ENCODE measurements around the gene TLE5.

Gene TLE5

DNA sequence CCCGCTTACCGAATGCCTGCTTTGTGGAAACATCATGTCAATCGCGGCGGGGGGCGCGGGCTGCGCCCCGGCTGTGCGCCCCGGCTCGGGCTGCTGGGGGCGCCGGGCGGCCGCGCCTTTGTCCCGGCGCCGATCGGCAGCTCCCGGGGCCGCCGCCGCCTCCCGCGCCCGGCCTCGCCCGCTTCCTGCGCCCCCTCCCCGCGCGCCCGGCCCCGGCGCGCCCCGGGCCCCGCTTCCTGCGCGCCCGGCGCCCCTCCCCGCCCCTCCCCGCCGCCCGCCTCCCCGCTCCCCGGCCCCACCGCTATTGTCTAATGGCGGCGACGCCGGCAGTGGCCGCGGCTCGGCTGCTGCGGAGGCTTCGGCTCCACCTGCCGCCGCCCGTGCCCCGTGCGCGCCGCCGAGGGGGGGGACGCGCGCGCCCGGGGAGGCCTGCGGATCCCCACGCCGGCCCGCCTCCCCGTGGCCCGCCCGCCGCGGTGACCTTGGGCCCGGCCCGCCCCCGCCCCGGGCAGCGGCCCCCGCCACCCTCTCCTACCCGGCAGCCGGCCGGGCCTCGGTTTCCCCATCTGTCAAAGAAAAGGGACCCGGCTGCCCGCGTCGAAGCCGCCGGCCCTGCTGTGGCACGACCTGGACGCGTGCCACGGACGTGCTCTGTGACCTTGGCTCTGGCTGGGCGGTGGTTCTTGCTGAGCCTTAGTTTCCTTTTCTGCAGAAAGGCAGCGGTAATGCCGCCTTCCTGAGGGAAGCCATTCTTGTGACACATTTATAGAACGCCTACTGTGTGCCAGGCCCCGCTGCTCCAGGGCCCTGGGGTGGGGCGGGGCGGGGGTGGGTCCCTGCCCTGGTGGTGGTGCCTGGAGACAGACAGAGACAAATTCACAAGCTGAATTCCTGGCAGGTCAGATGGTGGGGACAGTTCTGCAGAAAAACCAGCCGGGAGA lies at the start of gene TLE5:
TSS of gene TLE5 (minus strand) at position 331 of the 941 bp plus-strand sequence. CDS start at position 36, 295 bp downstream.
- Histone ChIP-seq H3K27ac (ENCODE audit: low read length) (no peak within 1 kb of the TSS), H3K27me3 (ENCODE audit: control insufficient read depth, insufficient read depth, low read length) (no peaks in the 10 kb centered on the region), H3K36me3 (ENCODE audit: control insufficient read depth, insufficient read depth, low read length) (0 out of 2 replicates have a peak, but pooled peaks cover 2% of the 10 kb centered on the region), H3K9me3 (ENCODE audit: control insufficient read depth, insufficient read depth, low read length) (no peaks in the 10 kb centered on the region), H3K4me1 (ENCODE audit: control insufficient read depth, insufficient read depth, low read length) (no peaks in the 10 kb centered on the region; the same call in 1 of the 2 replicates), H3K4me3 (ENCODE audit: low read length) (peak within 1 kb of the TSS; percentile 62)
- no peak for DNase-seq (ENCODE audit: low read depth, low spot score)
- WGBS (ENCODE audit: insufficient coverage, insufficient read length) = no CpG with 5 or more reads among the region's 111 CpGs

DNA sequence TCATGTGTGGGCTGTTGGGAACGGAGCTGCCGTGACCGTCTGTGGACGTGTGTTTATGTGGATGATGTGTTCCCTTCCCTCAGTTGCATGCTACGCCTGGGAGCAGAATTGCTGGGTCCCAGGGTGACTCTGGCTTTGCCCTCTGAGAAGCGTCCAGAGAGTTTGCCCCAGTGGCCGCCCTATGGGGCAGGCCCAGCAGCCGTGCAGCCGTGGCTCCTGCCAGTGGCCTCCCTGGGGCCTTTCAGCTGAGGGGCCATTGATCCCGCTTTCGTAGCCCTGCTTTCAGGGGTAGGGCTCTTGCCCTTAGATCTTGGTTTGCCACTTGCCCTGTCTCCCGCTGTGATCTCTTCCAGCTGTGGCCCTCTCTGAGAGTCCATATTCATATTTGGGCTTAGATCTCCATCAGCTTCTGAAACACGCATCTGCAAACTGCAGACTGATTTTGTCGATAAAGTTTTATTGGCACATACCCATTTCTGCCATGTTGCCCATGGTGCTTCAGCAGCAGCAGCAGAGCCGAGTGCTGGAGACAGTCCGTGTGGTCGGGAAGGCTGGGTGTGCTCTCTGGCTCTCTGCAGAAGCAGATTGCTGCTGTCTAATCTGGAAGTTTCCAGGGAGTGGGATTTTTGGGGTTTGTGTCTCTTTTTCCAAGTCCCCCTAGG lies 49.4 kb upstream of the TLE5 start:
- WGBS (ENCODE audit: insufficient coverage, insufficient read length) = no CpG with 5 or more reads among the region's 17 CpGs
- Histone ChIP-seq H3K36me3 (ENCODE audit: control insufficient read depth, insufficient read depth, low read length) (peaks cover 4% of the 10 kb centered on the region; the same call in 1 of the 2 replicates), H3K27me3 (ENCODE audit: control insufficient read depth, insufficient read depth, low read length) (no peaks in the 10 kb centered on the region), H3K27ac (ENCODE audit: low read length) (no peak overlapping the region), H3K4me3 (ENCODE audit: low read length) (no peak overlapping the region), H3K4me1 (ENCODE audit: control insufficient read depth, insufficient read depth, low read length) (peaks cover 3% of the 10 kb centered on the region; the same call in 1 of the 2 replicates), H3K9me3 (ENCODE audit: control insufficient read depth, insufficient read depth, low read length) (no peaks in the 10 kb centered on the region)
- no peak for DNase-seq (ENCODE audit: low read depth, low spot score)

GRCh38 chr19:3110126-3110825 lies 48.0 kb upstream of the TLE5 start:
- Histone ChIP-seq H3K4me1 (ENCODE audit: control insufficient read depth, insufficient read depth, low read length) (peaks cover 3% of the 10 kb centered on the region; the same call in 1 of the 2 replicates), H3K27ac (ENCODE audit: low read length) (no peak overlapping the region), H3K4me3 (ENCODE audit: low read length) (no peak overlapping the region), H3K36me3 (ENCODE audit: control insufficient read depth, insufficient read depth, low read length) (peaks cover 4% of the 10 kb centered on the region; the same call in 1 of the 2 replicates), H3K9me3 (ENCODE audit: control insufficient read depth, insufficient read depth, low read length) (no peaks in the 10 kb centered on the region), H3K27me3 (ENCODE audit: control insufficient read depth, insufficient read depth, low read length) (no peaks in the 10 kb centered on the region)
- WGBS (ENCODE audit: insufficient coverage, insufficient read length) = no CpG with 5 or more reads among the region's 37 CpGs
- DNase-seq (ENCODE audit: low read depth, low spot score) = no peak

DNA sequence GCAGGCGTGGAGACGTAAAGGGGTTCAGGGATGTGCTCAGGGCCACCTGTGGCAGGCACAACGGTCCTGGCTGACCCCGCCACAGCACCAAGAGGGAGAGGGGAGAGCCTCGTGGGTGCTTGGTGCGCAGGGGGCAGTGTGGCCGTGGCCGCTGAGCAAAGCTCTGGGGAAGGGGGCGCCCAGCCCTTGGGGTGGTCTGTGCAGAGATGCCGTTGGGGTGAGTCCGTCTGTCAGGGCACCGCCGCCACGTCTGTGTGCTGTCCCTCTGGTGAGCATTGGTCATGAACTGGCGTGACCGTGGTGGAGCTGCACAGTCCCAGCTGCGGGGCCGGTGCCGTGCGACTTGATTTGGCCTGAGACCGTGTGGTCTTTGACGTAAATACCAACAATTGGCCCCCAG lies 47.2 kb upstream of the TLE5 start:
- Histone ChIP-seq H3K4me1 (ENCODE audit: control insufficient read depth, insufficient read depth, low read length) (0 out of 2 replicates have a peak, but pooled peaks cover 3% of the 10 kb centered on the region), H3K4me3 (ENCODE audit: low read length) (no peak overlapping the region), H3K27me3 (ENCODE audit: control insufficient read depth, insufficient read depth, low read length) (no peaks in the 10 kb centered on the region), H3K9me3 (ENCODE audit: control insufficient read depth, insufficient read depth, low read length) (no peaks in the 10 kb centered on the region), H3K27ac (ENCODE audit: low read length) (no peak overlapping the region), H3K36me3 (ENCODE audit: control insufficient read depth, insufficient read depth, low read length) (peaks cover 4% of the 10 kb centered on the region; the same call in 1 of the 2 replicates)
- DNase-seq (ENCODE audit: low read depth, low spot score) = no peak
- no CpG with 5 or more reads among the region's 22 CpGs for WGBS (ENCODE audit: insufficient coverage, insufficient read length)

DNA sequence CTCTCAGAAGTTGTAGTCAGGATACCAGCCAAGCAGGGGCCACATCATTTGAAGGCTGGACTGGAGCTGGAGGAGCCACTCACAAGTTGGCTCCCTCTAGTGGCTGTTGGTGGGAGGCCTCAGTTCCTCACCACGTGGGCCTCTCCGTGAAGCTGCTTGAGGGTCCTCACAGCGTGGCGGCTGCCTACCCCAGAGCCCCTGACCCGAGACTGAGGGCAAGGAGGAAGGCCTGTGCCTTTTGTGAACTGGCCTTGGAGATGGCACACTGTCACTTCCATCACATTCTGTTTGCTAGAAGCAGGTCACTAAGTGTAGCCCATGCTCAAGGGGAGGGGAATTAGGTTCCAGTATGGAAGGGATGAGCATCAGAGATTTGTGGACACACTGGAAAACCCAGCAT lies 46.5 kb upstream of the TLE5 start:
- H3K4me3 ChIP-seq (ENCODE audit: low read length) = no peak overlapping the region
- H3K36me3 ChIP-seq (ENCODE audit: control insufficient read depth, insufficient read depth, low read length) = peaks cover 3% of the 10 kb centered on the region; the same call in 1 of the 2 replicates
- H3K27ac ChIP-seq (ENCODE audit: low read length) = no peak overlapping the region
- 0 out of 2 replicates have a peak, but pooled peaks cover 3% of the 10 kb centered on the region for H3K4me1 ChIP-seq (ENCODE audit: control insufficient read depth, insufficient read depth, low read length)
- peak; percentile 71 for DNase-seq (ENCODE audit: low read depth, low spot score)
- H3K9me3 ChIP-seq (ENCODE audit: control insufficient read depth, insufficient read depth, low read length) = no peaks in the 10 kb centered on the region
- H3K27me3 ChIP-seq (ENCODE audit: control insufficient read depth, insufficient read depth, low read length) = no peaks in the 10 kb centered on the region
- WGBS (ENCODE audit: insufficient coverage, insufficient read length) = no CpG with 5 or more reads among the region's 5 CpGs

DNA sequence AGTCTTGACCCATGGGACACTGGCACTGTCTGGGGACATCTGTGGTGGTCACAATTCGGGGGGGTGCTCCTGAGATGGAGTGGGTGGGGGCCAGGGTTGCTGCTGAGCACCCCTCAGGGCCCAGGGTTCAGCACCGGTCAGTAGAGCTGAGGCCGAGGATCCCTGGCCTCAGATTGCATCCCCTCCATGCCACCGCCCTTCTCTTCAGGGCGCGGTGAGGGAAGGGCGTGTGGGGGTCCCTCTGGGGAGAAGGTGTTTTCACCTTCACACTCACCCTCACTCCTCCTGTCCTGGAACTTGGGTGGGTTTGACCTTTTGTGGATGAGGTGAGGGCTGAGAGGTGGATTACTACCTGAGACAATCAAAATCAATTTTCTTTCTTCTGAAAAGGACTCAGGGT lies 45.4 kb upstream of the TLE5 start:
- no peak for DNase-seq (ENCODE audit: low read depth, low spot score)
- no peak overlapping the region for H3K27ac ChIP-seq (ENCODE audit: low read length)
- WGBS (ENCODE audit: insufficient coverage, insufficient read length) = no CpG with 5 or more reads among the region's 7 CpGs
- H3K9me3 ChIP-seq (ENCODE audit: control insufficient read depth, insufficient read depth, low read length) = no peaks in the 10 kb centered on the region
- no peaks in the 10 kb centered on the region for H3K36me3 ChIP-seq (ENCODE audit: control insufficient read depth, insufficient read depth, low read length)
- no peak overlapping the region for H3K4me3 ChIP-seq (ENCODE audit: low read length)
- 0 out of 2 replicates have a peak, but pooled peaks cover 3% of the 10 kb centered on the region for H3K4me1 ChIP-seq (ENCODE audit: control insufficient read depth, insufficient read depth, low read length)
- H3K27me3 ChIP-seq (ENCODE audit: control insufficient read depth, insufficient read depth, low read length) = no peaks in the 10 kb centered on the region

GRCh38 chr19:3106509-3107141 lies 44.3 kb upstream of the TLE5 start:
- no peak overlapping the region for H3K27ac ChIP-seq (ENCODE audit: low read length)

GRCh38 chr19:3105641-3106508 lies 43.6 kb upstream of the TLE5 start:
- Histone ChIP-seq H3K4me1 (ENCODE audit: control insufficient read depth, insufficient read depth, low read length) (peaks cover 2% of the 10 kb centered on the region; the same call in 1 of the 2 replicates), H3K27me3 (ENCODE audit: control insufficient read depth, insufficient read depth, low read length) (no peaks in the 10 kb centered on the region), H3K27ac (ENCODE audit: low read length) (no peak overlapping the region), H3K4me3 (ENCODE audit: low read length) (no peak overlapping the region), H3K9me3 (ENCODE audit: control insufficient read depth, insufficient read depth, low read length) (no peaks in the 10 kb centered on the region), H3K36me3 (ENCODE audit: control insufficient read depth, insufficient read depth, low read length) (no peaks in the 10 kb centered on the region; the same call in 1 of the 2 replicates)
- no CpG with 5 or more reads among the region's 33 CpGs for WGBS (ENCODE audit: insufficient coverage, insufficient read length)
- no peak for DNase-seq (ENCODE audit: low read depth, low spot score)

More at GRCh38 chr19:3106509-3107141, 44.3 kb upstream of the TLE5 start:
- Histone ChIP-seq H3K36me3 (ENCODE audit: control insufficient read depth, insufficient read depth, low read length) (no peaks in the 10 kb centered on the region), H3K4me3 (ENCODE audit: low read length) (no peak overlapping the region), H3K27me3 (ENCODE audit: control insufficient read depth, insufficient read depth, low read length) (no peaks in the 10 kb centered on the region), H3K4me1 (ENCODE audit: control insufficient read depth, insufficient read depth, low read length) (peaks cover 2% of the 10 kb centered on the region; the same call in 1 of the 2 replicates), H3K9me3 (ENCODE audit: control insufficient read depth, insufficient read depth, low read length) (no peaks in the 10 kb centered on the region)
- WGBS (ENCODE audit: insufficient coverage, insufficient read length) = no CpG with 5 or more reads among the region's 17 CpGs
- no peak for DNase-seq (ENCODE audit: low read depth, low spot score)

DNA sequence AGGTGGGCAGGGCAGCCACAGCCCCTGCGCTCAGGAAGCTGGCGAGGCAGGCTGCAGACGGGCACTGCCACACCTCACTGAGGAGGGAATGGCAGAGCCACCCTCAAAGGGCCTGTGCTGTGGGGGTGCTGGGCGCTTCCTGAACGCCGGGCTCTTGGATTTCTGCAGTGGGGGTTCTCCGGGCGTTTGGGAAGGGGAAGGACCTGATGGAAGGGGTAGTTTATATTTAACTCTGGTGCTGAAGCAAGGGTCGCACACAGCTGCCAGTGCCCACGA lies 42.4 kb upstream of the TLE5 start:
- no peak for DNase-seq (ENCODE audit: low read depth, low spot score)
- Histone ChIP-seq H3K4me1 (ENCODE audit: control insufficient read depth, insufficient read depth, low read length) (peaks cover 3% of the 10 kb centered on the region; the same call in 1 of the 2 replicates), H3K9me3 (ENCODE audit: control insufficient read depth, insufficient read depth, low read length) (no peaks in the 10 kb centered on the region), H3K36me3 (ENCODE audit: control insufficient read depth, insufficient read depth, low read length) (no peaks in the 10 kb centered on the region; the same call in 1 of the 2 replicates), H3K27ac (ENCODE audit: low read length) (no peak overlapping the region), H3K27me3 (ENCODE audit: control insufficient read depth, insufficient read depth, low read length) (no peaks in the 10 kb centered on the region), H3K4me3 (ENCODE audit: low read length) (no peak overlapping the region)
- WGBS (ENCODE audit: insufficient coverage, insufficient read length) = no CpG with 5 or more reads among the region's 10 CpGs

Measured in iPS DF 6.9 (cell line).